Ovary (tissue), 9 donors: ENCODE measurements around the gene GALNT17. TPM values are rescaled to one million over a fixed set of nuclear protein-coding genes. Genes with fewer than 3 reads are reported as not detected.

Experiments used
- DNase-seq, 5 donors: peaks; one replicate each; pipeline ENCODE4 v3.0.0-alpha.2; 2019 to 2020
- H3K27ac ChIP-seq, 2 donors: fragments of 200-600 bp; one replicate each; pipeline versions ENCODE4 v1.5.1 to v1.8.0; 2019 to 2022
- H3K27me3 ChIP-seq: fragments of 200-600 bp; one replicate; pipeline ENCODE4 v1.8.0; 2022
- H3K36me3 ChIP-seq: fragments of 200-600 bp; sonication (generic); one replicate; pipeline ENCODE4 v1.5.1; 2019
- H3K4me1 ChIP-seq: one replicate; pipeline ENCODE4 v1.8.1; 2013; ENCODE audit warnings: mild to moderate bottlenecking, moderate library complexity; ENCODE audit not compliant: insufficient read depth
- H3K4me3 ChIP-seq: fragments of 200-600 bp; sonication (generic); one replicate; pipeline ENCODE4 v1.5.1; 2017
- H3K9me3 ChIP-seq, 2 donors: fragments of 200-600 bp in 1 of 2; sonication (generic) in 1 of 2; one replicate each; pipeline versions ENCODE4 v1.5.1 to v1.8.1; 2013 to 2019; ENCODE audit warnings: mild to moderate bottlenecking in 1 of 2, moderate library complexity in 1 of 2
- EP300 ChIP-seq: sonication (generic); formaldehyde crosslinking; IDR thresholded peaks from one replicate; pipeline ENCODE4 v1.6.1; 2017; ENCODE audit warnings: antibody characterized with exemption
- POLR2A ChIP-seq: fragments of 450-650 bp; IDR thresholded peaks from one replicate; pipeline ENCODE4 v1.6.1; 2017; ENCODE audit warnings: antibody characterized with exemption, mild to moderate bottlenecking, moderate library complexity
- WGBS, 3 donors: extraction: QIAGEN DNeasy Blood & Tissue Kit in 1 of 3; methylation state at CpG; one replicate each; pipeline versions ENCODE4 v1.1.5 to v1.1.7; 2013 to 2017; 5-methylcytosine and 5-hydroxymethylcytosine counted together
- intact Hi-C, 4 donors: fragments of 100-400 bp; cut with DNase I; formaldehyde crosslinking; loops; one replicate each; pipeline versions ENCODE4 v1.11.0 to v1.15.1; 2022 to 2023
- polyA plus RNA-seq, 2 donors: library from polyadenylated mRNA; stranded (reverse); fragments of 200-250 nt in 1 of 2; fragments of 350-450 nt in 1 of 2; fragmentation: Illumina TruSeq in 1 of 2; extraction: RNeasy Lipid Tissue Mini Kit (QIAGEN cat#74804) in 1 of 2; gene quantifications; one replicate each; pipeline ENCODE4 v1.2.3, GENCODE V29; 2013 to 2014
- total RNA-seq, 7 donors: library from RNA; depleted of rRNA in 2 of 7; stranded (reverse); fragments of >200 nt in 2 of 7; fragmentation: NEBNext Ultra II Directional in 3 of 7; extraction: Animal tissue kit (Norgen Biotek cat#: 25700) in 3 of 7; gene quantifications; one replicate each; pipeline versions ENCODE4 v1.1.0 to v1.2.4, GENCODE V29; 2016 to 2023
- TF ChIP-seq, protein P1 (sequence below), 3 donors: fragments of 450-650 bp in 2 of 3; fragments of 200-600 bp in 1 of 3; IDR thresholded peaks; one replicate each; pipeline versions ENCODE4 v1.5.1 to v1.8.0; 2016 to 2022; ENCODE audit warnings: antibody characterized with exemption in 3 of 3, mild to moderate bottlenecking in 1 of 3
- donor health status: DM: no; HTN: no; CAD: no; lungs with moderate emphysema.
- donor health status: DM: no; HTN: no; CAD: no.
- donor health status: Bipolar disorder and iron deficiency.
- donor health status: DM: yes; HTN: yes; CAD: no.
- donor health status: DM: no; HTN: no; CAD: no.
- donor health status: DM: yes; HTN: yes; CAD: no.

GALNT17 gene
- total and polyA plus RNA-seq, 9 donors, result 13.4 to 90.1 (median 57.1) TPM

DNA sequence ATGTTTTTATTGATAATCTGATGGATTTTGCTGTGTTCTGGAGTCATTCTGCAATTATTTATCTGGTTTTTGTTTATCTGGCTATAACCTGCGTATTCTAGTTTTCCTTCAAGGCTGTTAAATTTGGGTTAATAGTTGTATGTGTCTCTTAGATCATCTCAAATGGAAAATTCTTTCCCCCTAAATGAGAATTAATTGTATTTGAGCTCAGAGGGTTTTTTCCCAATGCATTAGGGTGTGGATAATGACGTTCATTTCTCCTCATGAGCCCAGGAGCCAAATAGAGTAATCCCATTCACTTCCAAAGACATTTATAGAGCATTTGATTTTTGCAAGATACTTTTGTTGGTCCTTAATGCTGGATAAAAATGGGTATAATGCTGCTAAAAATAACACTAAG lies 564.6 kb downstream of the GALNT17 start:
- 79 to 88% (median 85%) methylated on average over 2 of the region's 2 CpGs for WGBS, 3 donors
- Histone ChIP-seq H3K27me3 (no peaks in the 10 kb centered on the region), H3K4me1 (no peaks in the 10 kb centered on the region), H3K27ac (no peak overlapping the region), H3K4me3 (no peak overlapping the region), H3K36me3 (no peaks in the 10 kb centered on the region), H3K9me3 (no peaks in the 10 kb centered on the region)
- DNase-seq, result no peak
- intact Hi-C loops, result no loop called here
- TF ChIP-seq EP300, result no peak
- TF ChIP-seq, protein P1, sequence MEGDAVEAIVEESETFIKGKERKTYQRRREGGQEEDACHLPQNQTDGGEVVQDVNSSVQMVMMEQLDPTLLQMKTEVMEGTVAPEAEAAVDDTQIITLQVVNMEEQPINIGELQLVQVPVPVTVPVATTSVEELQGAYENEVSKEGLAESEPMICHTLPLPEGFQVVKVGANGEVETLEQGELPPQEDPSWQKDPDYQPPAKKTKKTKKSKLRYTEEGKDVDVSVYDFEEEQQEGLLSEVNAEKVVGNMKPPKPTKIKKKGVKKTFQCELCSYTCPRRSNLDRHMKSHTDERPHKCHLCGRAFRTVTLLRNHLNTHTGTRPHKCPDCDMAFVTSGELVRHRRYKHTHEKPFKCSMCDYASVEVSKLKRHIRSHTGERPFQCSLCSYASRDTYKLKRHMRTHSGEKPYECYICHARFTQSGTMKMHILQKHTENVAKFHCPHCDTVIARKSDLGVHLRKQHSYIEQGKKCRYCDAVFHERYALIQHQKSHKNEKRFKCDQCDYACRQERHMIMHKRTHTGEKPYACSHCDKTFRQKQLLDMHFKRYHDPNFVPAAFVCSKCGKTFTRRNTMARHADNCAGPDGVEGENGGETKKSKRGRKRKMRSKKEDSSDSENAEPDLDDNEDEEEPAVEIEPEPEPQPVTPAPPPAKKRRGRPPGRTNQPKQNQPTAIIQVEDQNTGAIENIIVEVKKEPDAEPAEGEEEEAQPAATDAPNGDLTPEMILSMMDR (IDR thresholded peaks at IDR 0.05), result no peak

DNA sequence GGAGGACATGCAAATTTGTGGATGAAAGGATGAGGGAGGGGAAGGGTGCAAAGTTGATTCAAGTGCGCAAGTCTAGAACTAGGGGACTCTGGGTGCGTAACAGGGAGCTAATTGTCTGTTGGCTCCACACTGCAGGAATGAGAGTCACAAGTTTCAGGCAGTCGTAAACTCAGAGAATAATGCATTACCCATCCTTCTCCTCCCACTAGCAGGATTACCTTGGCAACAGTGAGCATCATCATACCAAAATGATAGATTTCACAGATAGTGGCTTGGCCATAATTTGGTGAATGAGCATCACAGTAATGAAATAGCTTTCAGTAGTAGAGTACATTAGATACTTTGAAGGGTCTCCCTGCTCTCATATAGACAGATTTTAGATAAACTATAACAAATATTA lies 565.5 kb downstream of the GALNT17 start:
- no peak for DNase-seq
- TF ChIP-seq POLR2A (no peak), EP300 (no peak)
- TF ChIP-seq, protein P1 (IDR thresholded peaks at IDR 0.05), result no peak
- no peaks in the 10 kb centered on the region for H3K27me3 ChIP-seq
- intact Hi-C loops, result no loop called here
- H3K9me3 ChIP-seq, result no peaks in the 10 kb centered on the region
- 90 to 95% (median 91%) methylated on average over 3 of the region's 3 CpGs for WGBS, 3 donors
- H3K36me3 ChIP-seq, result no peaks in the 10 kb centered on the region
- no peak overlapping the region for H3K27ac ChIP-seq
- H3K4me3 ChIP-seq, result no peak overlapping the region
- H3K4me1 ChIP-seq, result no peaks in the 10 kb centered on the region

DNA sequence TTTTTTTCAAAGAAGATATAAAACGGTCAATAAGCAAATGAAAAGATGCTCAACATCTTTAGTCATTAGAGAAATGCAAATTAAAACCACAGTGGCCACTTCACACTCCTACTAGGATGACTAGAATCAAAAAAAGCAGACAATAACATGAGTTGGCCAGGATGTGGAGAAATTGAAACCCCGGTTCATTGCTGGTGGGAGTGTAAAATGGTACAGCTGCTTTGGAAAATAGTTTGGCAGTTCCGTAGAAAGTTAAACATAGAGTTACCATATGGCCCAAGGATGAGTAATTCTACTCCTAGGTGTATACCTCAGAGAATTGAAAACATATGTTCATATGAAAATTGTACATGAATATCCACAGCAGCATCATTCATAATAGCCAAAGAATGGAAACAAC lies 573.3 kb downstream of the GALNT17 start:
- 33 to 47% (median 38%) methylated on average over 3 of the region's 3 CpGs for WGBS, 3 donors

DNA sequence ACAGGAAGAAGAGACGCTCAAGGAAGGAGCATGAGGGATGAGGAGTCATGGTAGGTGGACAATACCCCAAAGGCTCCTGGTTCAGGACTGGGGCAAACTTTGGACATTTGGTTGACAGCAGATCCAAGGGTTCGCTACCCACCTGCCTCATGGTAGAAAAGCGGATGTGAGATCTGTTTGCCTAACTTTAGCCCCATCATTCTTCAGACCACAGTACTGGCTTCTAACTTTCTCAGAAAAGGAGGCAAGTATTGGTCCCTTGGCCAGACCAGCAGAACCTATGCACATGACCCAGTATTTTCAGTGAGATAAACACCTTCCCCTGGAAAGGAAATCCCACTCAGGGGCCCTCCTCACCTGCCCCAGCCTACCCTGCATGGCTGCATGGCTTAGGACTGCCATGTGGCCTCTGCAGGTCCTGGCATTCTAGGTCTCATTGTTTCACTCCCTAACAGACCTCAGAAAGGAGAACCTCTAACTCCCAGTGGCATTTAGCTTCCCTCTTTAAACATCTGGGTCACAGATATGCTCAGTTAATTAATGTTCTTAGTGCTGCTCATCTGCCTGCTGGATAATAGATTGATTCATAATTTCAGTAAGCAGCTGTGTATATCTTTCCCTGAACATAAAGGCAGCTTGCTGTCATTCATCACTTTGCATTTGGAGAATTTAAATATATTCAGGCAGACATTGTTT lies 574.1 kb downstream of the GALNT17 start:
- 97 to 99% (median 97%) methylated on average over 3 of the region's 3 CpGs for whole genome bisulfite sequencing, 3 donors
- no peak for TF ChIP-seq EP300
- TF ChIP-seq, protein P1 (IDR thresholded peaks at IDR 0.05), result no peak
- no peak for TF ChIP-seq POLR2A

More for the DNA sequence above, 573.3 kb downstream of the GALNT17 start:
- no peak overlapping the region for H3K27ac ChIP-seq
- intact Hi-C loops, result no loop called here
- no peaks in the 10 kb centered on the region for H3K4me1 ChIP-seq
- no peaks in the 10 kb centered on the region for H3K9me3 ChIP-seq
- no peaks in the 10 kb centered on the region for H3K36me3 ChIP-seq
- H3K27me3 ChIP-seq, result no peaks in the 10 kb centered on the region
- no peak overlapping the region for H3K4me3 ChIP-seq
- TF ChIP-seq POLR2A, result no peak
- TF ChIP-seq, protein P1 (IDR thresholded peaks at IDR 0.05), result no peak
- TF ChIP-seq EP300, result no peak
- no peak for DNase-seq

More for the DNA sequence above, 574.1 kb downstream of the GALNT17 start:
- H3K27me3 ChIP-seq, result no peaks in the 10 kb centered on the region
- H3K4me3 ChIP-seq, result no peak overlapping the region
- H3K36me3 ChIP-seq, result no peaks in the 10 kb centered on the region
- no peaks in the 10 kb centered on the region for H3K9me3 ChIP-seq
- DNase-seq, result no peak
- intact Hi-C loops, result no loop called here
- no peak overlapping the region for H3K27ac ChIP-seq
- H3K4me1 ChIP-seq, result no peaks in the 10 kb centered on the region
